ENCODE measurements around the gene NRP1.

The NRP1 gene

DNA sequence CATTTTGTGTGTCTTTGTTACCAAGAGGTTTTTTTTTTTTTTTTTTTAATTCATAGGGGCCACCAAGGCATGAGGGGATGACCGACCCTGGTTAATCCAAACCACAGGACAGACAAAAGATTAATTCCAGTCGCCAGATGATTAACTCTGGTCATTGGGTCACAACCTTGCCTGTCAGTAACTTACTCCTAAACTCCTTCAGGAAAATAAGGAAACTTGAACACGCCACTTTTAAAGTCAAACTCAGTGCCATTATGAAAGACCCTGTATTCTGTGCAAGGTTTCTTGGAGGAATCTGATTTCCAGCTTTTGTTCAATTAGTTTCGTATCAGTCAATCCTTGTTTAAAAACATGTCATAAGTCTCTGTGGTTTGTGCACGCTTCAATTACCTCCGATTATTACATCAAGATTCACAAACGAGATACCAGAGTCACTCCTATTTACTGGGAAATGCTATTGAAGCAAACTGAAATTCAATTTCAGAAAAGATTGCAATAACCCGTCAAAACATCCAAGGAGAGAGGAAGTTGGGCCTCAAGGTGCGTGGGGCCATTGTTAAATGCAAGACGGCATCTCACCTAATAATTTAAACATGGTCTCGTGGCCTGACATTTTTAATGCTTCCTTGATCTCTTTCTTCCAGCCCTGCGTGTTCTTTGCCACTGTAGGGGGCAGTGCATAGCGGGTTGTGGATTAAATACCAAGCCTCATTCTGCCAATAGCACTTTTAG is 44.0 kb downstream of the NRP1 start:
- no peak for DNase-seq (ENCODE audit: low read depth, low spot score)

DNA sequence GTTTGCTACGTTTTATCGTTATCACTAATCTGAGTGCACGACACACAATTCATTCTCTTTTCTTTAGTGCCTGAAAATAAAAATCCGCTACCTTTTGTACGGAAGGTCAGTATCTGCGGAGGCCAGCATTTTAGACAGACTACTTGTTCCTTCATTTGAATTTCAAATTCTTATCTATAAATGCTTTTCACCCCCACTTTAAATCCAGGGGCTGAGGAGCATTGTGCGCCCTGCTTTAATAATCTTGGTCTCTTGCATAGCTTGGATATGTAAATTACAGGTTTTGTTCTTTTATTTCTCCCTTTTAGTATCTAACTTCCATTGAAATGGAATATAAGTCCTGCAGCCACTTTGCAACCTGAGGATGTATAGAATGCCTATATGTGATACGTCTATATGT is 44.7 kb downstream of the NRP1 start:
- DNase-seq (ENCODE audit: low read depth, low spot score): no peak

DNA sequence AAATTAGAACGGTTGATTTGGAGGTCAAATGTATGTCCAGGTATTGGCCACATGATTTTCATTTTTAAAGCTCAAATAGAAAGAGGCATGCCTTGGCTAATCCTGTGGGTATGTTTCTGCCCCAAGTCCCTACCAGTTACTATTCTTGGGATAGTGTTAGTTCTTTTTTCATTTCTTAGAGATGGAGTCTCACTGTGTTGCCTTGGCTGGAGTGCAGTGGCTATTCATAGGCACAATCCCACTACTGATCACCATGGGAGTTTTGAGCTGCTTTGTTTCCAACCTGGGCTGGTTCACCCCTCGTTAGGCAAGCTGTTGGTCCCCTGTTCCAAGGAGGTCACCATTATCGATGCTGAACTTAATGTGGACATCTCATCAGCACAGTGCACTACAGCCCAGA is 46.3 kb downstream of the NRP1 start:
- no peak for DNase-seq (ENCODE audit: low read depth, low spot score)

DNA sequence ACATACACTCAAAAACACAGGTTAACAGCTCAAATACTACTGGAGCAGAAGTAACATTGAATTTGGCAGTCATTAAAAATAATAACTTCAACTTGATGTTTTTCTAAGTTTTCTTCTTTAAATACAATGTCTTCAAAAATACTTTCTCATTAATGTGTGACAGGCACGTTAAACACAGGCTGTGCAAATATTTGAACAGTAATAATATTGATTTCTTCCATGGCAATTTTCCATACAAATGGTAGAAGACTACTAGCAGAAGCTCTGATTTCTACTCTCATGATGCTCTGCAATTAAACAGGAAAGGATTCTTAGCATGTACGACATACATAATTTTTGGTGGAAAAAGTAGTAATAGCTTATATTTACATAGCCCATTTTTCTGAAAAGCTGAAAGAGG is 47.4 kb downstream of the NRP1 start:
- no peak for DNase-seq (ENCODE audit: low read depth, low spot score)

DNA sequence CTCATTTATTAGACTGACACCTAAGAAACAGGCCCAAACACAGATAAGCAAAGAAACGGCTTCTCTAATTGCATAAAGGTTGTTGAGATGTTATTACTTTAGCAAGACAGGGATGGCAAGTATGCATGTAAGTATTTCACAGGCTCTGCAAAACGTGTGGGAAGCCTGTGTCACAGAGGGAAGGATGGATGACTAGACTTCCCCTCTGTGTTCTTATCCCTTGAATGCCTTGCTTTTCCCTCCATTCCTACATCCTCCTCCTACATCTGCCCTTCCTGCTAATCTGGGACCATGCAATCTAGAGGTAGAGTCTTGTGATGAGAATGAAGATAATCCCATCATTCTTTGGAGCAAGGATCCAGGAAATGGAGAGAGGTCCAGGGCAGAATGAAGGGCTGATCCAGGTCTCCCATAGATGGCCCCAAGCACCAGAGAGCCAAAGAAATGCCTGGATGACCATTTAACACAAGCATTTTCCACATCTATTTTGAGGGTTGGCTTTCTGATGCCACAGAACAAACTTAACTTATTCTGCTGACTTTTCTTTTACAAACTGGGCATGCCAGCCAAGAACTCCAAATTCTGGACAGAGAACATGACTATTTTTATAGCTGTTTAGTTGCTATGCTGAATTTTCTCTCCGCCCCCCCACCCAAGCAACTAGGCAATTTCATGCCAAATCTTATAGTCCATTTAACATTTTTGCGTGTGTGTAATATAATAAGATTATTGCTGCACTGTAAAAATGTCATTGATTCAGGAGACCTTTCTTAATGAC is 48.1 kb downstream of the NRP1 start:
- DNase-seq (ENCODE audit: low read depth, low spot score): no peak

DNA sequence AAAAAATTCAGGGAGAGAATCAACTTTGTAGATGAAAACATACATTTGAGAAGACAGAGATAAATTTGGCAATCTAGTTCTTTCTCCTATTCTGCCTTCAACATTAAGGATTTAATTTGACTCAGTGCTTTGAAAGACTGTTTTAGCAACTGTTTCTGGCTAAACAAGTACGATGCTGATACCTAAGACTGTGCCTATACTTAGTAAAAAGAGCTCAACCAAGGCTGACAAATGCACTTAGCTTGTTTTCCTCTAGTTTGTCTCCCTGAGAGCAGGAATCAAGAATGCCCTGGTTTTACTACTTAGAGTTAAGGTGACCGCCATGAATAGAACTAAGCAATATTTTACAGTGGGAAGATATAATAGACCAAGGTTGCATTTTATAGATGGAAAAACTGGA is 49.5 kb downstream of the NRP1 start:
- no peak for DNase-seq (ENCODE audit: low read depth, low spot score)

DNA sequence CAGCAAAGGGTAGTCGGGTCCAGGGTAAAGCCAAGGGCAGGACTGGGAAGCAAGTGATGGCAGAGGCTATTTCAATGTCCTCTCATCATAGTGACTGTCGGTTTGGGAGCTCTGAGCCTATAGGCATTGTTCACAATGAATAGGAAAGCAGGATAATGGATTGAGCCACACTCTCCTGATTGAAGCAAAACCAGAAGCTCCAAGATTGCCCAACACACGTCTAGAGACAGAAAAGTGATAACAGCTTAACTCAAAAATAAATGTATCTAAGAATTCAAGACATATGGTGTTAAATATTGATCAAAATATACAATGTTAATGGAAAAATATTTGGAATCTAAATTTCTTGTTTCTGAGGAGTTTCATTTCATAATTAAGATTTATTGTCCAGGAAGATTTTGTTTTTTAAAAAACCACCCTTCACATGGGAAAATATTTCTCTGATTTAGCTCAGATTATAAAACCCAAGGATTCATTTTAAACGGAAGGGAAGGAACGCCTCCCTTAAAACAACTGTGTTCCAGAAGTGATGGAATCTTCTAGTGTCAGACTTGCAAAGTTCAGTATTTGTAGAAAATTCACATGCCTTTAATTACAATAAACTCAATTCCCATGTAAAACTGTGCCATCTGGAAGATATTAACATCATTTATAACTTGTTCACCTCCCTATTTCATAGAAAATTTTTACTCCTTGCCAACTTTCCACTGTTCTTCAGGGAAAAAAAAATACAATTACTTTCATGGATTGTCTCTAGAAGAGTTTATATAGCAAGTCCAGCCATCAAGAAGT is 54.5 kb downstream of the NRP1 start:
- DNase-seq (ENCODE audit: low read depth, low spot score): no peak

DNA sequence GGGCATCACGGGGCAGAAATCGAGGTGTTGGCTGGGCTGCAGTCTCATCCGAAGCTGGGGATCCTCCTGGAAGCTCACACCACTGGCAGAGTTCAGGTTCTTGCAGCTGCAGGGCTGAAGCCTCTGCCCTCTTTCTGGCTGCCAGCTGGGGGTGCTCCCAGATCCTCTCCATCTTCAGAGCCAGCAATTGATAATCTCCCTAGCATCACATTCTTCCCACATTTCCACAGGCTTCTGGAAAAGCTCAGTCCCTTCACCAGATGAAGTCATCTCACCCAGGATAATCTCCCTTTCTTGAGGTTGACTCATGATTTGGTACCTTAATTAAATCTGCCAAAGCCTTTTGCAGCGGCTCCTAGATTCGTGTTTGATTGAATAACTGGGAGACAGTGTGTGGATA is 55.2 kb downstream of the NRP1 start:
- DNase-seq (ENCODE audit: low read depth, low spot score): no peak

DNA sequence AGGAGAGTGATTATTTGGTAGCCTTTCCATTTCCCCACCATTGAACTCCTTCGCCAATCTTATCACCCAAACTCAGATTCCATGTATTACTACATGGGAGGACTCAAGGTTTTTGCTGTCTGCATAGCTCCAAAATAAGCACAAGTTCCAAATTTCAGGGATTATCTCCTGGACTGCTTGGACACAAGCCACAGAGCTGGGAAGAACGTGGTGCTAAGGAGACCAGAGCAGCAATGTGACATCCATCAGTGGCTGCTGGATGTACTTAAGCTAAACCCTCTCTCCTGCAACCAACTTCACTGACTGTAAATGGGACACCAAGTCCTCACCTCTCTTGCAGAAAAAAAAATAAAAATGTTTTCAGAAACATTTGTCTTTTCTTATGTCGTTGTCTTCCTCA is 56.3 kb downstream of the NRP1 start:
- no peak for DNase-seq (ENCODE audit: low read depth, low spot score)

DNA sequence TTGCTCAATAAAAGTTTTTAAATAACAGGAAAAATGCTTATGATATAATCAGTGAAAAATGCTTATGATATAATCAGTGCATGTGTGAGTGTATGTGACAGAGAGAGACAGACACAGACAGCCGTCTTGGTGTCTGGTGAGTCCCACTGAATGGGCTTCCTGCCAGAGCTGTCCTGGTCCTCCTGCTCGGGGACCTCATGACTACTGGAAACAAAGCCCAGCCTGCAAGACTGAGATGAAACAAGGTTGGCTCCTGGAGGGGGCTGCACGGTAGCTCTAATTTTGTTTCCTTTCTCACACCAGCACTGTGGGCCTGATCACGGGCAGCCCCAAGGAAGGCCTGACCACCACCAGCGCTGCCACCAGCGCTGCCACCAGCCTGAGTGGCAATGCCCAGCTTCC is 57.3 kb downstream of the NRP1 start:
- no peak for DNase-seq (ENCODE audit: low read depth, low spot score)

DNA sequence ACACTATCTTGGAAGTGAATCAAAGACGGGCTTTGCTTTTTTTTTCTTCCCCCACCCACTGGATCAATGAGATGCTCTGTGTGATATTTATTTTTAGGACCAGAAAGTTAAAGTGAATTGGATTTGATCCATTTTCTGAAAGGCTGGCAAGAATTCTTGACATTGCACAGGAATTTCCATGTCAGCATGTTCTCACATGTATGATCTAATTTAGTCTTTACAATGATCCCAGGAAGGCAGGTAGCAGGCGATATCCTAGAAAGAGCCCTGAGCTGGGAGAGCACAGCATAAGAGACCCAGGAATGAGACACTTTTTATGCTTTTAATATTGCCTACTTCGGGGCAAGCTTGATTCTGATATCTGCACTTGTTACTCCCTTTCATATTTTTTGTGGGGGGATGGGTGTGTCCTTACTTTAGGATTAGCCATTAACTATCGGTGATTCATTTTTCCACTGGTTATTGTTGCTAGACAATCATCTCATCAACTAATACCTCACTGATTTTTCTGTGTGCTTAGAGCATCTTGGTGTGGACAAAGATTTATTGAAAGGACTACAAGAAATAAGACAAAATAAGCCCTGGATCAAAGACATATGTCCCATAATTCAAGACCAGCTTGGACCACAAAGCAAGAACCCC is 58.1 kb downstream of the NRP1 start:
- DNase-seq (ENCODE audit: low read depth, low spot score): no peak

DNA sequence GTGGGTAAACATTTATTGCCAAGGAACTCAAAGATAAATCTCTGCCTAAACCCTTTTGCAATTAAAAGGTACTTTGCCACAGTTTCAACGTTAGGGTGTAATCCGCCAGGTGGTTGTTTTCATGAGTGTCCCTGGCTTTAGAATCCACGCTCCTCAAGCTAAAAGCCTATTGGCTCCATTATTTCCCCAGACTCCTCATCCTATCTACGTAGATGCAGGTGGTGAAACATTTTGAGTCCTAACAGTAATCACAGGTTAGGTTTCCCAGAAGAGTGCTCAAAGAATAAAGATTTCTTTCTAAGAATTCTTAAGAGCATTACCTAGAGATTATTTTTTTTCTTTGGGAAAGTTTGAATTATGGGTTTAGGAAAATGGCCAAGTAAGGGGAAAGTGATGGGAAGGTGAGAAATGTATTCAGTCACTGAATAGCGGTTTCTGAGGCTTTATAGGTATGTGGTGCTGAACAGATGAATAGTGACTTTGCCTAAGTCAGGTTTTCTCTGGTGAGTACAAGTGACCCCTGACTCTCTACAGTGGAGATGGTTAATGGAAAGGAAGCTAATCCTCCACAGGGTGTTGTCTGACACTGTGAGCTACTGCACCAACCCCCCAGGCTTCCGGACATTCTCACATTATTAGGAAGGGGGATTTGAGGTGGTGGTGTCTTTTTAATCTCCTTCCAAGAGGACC is 60.2 kb downstream of the NRP1 start:
- DNase-seq (ENCODE audit: low read depth, low spot score): no peak

DNA sequence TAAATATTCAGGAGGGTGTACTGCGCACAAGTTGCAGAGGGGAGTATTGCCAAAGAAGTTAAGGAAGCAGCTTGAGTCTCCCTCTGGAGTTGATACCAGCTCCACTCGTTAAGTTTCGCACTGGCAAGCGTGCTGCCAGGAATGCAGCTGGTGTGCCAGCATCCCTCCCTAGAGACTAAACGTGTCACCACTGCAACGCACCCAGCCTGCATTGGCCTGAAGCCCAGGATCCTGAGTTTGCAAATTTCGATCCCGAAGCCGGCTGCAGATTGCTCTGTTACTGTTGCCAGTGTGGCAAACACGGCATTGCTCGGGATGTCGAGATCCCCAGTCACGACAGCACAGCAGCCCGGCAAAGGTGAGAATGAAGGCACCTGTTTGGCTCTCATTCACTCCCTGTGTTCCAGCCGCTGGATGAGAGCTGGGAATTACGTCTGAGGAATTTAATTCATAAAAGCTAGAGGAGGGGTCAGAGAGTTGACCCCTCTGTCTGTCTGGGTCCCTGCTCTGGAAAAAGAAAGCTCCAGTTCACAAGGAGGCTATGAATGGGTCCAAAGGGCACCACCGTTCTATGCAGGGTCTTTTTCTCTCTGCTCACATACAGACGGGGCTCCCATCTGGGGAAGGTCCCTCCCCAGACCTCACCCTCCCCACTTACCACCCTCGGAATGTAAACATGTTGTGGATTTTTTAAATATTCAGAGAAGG is 61.0 kb downstream of the NRP1 start:
- DNase-seq (ENCODE audit: low read depth, low spot score): no peak

DNA sequence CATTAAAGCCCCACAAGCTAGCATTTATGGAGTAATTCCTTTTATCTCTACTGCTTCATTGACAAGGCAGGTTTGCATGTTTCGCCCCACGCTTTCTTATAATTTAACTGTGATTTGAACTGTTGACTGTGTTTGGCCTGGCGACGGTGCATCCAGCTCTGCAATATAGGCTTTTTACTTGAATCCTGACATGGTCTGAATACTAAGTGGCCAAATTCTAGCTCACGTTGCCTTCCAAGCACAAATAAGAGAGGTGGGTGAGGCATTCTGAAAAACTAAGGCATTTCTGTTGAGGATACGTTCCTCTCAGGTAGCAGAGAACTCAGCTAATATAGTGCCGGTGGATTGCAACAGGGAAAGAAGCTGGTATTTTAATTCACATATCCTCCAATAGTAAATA is 61.8 kb downstream of the NRP1 start:
- DNase-seq (ENCODE audit: low read depth, low spot score): no peak

DNA sequence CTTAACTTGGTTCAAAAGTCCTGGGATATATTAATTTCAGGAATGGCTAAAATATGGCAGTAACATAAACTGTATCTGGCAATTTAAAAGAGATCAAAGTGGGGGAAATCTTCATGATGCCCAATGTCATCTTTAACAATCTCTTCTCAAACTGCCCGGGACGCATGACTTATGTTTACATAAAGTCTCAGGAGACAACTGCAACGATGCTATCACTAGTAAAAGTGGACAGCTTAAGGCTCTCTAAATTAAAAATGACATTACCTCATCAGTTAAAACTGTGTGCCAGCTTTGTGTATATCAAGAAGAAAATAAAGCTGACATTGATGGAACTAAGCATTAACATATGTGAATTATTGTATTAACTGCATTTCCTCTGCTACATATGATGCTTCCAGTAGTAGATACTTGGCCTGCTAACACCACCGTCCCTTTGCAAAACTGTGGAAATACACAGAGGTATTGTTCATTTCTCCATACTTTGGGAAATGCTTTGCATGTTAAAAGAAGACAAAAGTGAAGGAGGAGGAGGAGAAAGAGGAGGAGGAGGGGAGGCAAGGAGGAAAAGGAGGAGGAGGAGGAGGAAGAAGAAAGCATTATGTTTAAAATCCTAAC is 62.4 kb downstream of the NRP1 start:
- no peak for DNase-seq (ENCODE audit: low read depth, low spot score)

DNA sequence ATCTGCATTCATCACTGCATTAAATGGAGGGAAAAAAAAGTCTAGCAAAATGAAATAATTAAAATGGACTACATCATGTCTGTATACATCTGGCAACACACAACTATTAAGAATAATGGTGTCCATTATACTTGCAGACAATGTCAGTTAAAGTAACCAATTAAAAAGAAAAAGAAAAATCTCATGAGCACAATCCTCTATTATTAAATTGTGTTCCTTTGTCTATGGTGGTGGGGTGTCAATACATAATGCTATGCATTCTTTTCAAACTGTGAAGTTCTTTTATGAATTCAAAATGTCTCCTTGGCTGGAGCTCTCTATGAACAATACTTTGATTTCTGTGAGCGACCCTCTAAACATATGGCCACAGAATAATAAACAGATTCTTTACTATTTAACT is 63.5 kb downstream of the NRP1 start:
- DNase-seq (ENCODE audit: low read depth, low spot score): no peak

DNA sequence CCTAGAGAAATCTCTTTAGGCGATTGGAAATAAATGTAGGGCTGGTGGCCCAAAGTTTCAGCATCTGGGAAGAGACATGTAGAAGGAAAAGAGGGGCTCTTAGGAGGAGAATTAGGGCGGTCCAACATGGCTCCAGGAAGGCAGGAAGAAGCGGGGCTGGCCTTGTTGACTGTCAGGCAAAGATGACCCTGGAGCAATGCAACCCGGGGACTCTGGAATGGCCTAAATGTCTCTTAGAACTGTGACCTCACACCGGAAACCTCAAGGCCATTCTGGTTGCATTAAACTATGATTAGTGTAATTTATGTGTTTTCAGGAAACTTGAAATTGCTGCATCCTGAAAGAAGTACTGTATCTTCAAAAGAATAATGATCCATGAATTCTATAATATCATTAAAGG is 66.8 kb downstream of the NRP1 start:
- DNase-seq (ENCODE audit: low read depth, low spot score): no peak

DNA sequence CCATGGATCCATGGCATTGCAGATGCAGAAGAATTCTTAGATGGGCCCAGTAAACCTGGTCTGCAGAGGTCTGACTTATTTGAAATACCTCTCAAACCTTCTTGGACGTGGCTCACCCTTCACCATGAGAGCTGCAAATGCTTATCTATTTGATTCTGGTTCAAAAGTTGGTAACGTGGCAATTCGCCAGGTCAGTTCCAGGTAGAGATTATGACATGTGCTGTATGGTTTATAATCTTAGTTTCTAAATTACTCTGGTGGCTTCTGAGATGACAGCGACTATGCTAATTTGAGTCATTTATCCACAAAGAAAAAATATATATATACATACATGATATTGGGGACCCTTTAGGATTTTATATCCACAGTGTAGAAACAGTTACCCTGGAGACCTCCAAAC is 68.8 kb downstream of the NRP1 start:
- no peak for DNase-seq (ENCODE audit: low read depth, low spot score)

DNA sequence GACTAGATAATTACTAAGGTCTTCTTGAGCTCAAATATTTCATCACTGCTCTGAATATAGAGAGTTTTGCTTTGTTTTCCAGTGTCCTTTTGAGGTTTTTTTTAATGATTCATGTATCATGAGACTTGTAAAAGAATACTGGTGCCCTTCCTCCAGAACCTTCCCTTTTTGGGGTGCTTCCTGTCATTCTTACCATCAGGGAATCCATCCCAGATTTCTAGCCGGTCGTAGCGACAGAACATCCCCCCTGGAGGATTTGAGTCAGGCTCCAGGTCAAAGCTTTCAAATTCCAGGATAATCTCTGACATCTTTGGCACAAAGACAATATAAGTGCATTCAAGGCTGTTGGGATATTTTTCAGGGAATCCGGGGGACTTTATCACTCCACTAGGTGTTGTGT is 71.0 kb downstream of the NRP1 start:
- DNase-seq (ENCODE audit: low read depth, low spot score): no peak

DNA sequence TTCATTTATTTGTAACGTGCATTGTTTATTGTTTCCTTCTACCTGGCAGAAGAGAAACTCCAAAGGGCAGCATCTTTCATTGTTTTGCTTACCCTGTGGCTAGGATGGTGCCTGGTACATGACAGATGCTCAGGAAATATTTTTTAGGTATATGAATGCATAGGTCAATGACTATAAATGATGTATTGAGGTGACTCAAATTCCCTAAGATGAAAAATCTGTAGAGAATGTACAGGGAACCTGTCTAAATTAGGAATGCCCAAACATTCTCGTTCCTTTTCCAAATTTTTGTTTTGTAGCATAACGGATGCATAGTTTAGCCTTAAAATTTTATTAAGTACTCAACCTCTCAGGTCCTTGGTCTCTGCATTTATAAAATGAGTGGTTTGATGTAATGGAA is 71.6 kb downstream of the NRP1 start:
- DNase-seq (ENCODE audit: low read depth, low spot score): no peak
